Skin of body (tissue), 2 donors: ENCODE data around the gene ST3GAL4. TPM values are rescaled to one million over a fixed set of nuclear protein-coding genes. Genes with fewer than 3 reads are reported as not detected.
"Not testable (repeated sequence)": the region's sequence is repeated elsewhere in the genome, so short reads cannot be mapped to it uniquely, and the experiment has no call there.

Experiments
- DNase-seq: peaks from one replicate; lab custom pipeline; 2025; lab: John Stamatoyannopoulos, UW
- total RNA-seq: library from RNA; depleted of rRNA; stranded (reverse); fragments of >200 nt; gene quantifications from one replicate; pipeline ENCODE4 v1.2.3, GENCODE V29; 2014

Gene ST3GAL4
- total RNA-seq, 1 donor from 2014 or later = 34.3 TPM

DNA sequence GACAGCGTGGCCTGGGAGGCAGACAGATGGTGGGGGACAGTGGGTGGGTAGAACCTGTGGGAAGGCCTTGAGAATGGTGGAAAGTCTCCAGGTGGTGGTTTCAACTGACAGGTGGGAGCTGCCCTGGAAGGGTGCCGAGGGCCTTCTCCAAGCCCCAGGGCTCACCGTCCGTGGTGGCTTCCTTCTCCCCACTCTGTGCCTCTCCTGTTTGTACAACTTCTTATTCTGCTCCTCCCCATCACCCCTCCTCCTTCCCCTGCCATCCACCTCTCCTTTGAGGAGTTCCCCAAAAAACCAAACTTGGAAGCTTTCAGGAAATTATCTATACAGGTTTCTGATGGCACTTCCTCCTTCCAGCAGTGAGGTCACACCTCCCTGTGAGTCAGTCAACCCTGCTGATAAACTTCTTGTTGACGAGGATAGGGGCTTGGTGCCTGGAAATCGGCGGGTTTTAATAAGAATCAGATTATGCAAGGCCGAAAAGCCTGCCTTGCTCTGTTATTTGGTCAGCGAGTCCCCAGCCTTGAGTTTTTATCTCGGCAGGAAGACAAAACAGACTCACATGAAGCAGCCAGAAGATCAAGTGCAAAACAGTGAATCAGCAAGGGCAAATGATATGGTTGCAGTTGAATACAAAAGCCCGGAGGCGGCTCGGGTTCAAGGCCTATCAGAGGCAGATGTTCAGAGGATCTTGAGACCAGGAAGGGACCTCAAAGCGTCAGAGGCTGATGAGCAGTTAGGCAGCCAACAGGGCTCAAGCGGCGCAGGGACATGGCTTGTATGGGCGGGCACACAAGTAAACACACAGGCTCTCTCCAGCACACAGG lies 9.5 kb upstream of the ST3GAL4 start:
- peak; percentile 43 for DNase-seq

DNA sequence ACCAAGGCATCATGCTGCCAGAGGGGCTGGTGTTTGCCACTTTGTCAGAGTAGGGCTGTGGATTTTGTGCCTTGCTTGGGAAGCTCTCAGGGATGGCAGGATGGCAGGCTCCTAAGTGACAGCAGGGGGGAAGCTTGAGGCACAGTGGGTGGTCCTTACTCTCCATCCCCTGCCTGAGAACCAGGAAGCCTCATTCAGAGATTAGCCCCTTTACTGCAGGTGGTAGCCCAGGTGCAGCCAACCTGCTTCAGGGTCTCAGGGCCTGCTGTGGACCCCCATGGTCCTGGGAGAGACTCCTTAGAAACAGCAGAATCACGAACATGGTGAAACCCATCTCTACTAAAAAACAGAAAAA lies 8.9 kb upstream of the ST3GAL4 start:
- DNase-seq = no peak

DNA sequence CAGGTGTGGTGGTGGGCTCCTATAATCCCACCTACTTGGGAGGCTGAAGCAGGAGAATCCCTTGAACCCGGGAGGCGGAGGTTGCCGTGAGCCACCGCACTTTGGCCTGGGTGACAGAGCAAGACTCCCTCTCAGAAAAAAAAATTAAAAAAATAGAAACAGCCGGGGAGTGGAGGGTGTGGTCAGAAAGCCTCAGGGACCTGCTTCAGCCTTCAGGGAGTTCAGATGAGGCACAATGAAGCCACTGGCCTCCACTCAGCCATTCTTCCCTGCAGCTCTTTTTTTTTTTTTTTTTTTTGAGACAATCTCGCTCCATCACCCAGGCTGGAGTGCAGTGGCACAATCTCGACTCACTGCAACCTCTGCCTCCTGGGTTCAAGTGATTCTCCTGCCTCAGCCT lies 8.5 kb upstream of the ST3GAL4 start:
- DNase-seq = not testable (repeated sequence)

GRCh38 chr11:126347751-126348668 lies 7.5 kb upstream of the ST3GAL4 start:
- no peak for DNase-seq

DNA sequence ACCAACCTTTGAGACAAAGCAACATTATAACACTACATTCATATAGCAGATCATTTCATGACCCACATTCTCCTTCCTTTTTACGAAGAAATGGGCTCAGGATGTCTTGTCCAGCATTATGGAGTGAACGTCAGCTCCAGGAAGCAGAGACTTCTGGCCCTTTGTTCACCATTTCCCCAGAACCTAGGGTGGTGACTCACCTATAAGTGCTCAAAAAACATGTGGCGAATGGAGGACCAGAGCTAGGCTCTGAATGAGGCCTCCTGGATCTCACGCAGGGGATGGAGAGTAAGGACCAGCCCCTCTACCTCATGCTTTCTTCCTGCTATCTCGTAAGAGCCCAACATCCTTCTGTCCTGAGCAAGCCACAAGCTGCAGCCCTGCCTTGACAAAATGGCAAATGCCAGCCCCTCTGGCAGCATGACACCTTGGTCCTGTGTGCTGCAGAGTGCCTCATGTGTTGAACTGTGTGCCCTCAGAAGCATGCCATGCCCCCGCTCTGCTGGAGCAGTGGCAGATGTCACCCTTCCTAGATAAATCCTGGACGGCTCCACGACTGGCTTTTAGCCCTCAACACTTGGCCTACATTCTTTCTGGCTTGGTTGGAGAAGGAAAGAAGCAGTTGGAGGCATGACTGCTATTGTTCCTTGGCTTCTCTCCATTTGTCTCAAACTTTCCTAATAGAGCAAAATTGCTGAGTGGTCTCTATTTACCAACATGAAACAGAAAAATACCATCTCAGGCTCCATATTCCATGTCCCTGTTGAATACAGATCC lies 6.5 kb upstream of the ST3GAL4 start:
- peak; percentile 71 for DNase-seq

- no peak for DNase-seq
Measured at GRCh38 chr11:126350836-126351235, 4.7 kb upstream of the ST3GAL4 start.

- DNase-seq = no peak
Measured at GRCh38 chr11:126352163-126352562, 3.3 kb upstream of the ST3GAL4 start.

- DNase-seq = no peak
Measured at GRCh38 chr11:126352934-126353801, 2.3 kb upstream of the ST3GAL4 start.

DNA sequence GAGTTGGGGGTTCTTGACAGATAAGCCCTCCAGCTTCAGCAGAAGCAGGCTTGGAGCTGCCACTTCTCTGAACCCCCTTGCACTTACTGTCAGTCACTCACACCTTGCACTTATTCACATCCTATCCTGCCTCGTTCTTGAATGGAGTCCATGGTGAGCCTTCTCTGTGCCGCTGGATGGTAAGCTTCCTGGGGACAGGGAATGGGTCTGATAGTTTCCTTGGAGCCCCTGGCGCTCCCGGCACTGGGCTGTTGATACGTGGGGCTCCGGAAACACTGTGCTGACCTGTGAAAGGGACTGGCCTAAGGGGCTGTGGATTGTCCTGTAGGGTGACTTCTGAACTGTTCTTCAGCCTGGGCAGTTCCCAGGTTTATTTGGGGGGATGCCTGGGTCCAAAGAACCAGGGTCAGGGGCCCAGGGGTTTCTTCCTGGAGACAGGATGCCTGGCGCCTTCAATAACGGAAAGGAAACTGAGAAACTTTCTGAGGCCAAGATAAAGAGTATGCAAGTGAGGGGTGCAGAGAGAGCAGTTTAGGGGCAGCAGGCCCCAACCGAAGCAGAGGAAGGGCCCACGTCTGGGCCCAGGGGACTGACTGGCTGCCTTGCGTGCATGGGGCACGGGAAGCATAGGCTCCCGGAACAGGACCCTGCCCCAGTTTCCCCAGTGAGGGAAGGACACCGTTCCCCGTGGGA lies 709 bp upstream of the ST3GAL4 start:
- no peak for DNase-seq

GRCh38 chr11:126355926-126356897 lies 726 bp downstream of the ST3GAL4 start:
- peak; percentile 24 for DNase-seq

DNA sequence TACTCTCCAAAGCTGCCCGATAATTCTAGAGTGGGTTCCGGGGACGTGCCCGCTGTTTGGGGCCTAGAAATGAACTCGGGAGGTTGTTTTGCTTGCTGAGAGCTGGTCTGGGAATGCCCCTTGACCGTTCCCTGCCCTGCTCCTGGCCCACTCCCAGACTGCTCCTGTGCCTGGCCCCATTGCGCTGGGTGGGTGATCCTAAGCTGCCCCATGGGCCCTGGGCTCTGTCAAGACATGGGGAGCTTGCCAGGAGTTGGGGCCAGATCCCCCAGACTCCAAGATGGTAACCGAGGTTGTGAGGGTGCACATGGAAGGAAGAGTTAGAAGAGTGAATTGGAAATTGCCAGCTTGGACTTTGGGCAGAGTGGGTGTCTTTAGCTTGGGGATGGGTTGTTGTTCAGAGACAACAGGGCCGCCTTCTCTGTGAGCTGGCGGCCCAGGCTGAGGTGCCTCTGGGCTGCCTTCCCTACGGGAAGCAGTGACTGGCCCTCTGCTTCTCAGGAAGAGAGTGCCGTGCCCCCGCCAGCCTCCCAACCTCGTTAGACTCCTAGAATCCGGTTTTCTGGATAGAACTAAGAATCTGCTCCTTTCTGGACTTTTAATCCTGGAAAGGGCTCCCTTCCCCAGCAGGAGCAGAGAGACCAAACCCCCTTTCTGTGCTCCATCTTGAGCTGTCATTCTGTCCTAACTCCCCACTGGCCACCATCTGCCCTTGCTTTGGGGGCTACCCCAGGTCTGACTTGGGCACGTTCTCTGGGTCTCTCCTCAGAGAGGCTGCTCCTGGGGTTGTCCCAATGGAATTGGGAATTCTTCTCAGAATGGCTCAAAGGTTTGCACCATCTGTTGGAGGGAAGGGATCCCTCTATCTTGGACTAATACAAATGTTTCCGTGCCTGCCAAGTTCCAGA lies 1.8 kb downstream of the ST3GAL4 start:
- no peak for DNase-seq

DNA sequence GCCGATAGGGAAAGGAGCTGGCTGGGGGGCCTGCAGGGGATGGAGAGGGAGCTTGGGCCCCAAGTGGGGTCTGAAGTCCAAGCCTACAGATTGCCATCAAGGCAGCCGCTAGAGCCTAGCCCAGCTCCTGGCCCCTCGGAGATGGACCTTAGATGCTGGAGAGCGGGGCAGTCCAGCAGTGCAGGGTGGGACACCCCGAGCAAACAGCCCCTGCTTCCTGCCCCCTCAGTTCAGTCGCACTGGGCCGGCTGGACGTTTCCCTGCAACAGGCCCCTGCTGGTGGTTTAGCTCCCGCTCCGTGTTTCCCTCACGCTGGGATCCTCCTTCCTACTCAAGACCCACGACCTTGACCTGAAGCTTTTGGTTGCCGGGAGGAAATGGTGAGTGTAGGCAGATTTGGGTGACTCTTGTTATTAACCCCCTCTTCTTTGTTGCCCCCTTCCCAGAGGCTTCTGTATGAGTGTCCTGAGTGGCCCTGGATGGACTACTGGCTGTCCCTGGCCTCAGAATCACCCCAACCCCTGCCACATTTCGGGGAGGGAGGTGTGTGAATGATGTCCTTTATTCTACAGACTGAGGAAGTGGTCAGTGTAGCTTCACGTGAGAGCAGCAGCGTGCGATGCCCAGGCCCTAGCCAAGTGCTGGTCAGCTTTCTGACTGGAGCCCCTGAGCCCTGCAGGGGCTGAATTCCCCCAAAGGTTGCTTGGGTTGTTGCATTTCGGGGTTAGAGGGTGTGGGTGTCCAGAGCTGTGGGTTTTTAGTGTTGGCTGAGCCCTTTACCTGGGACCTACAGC lies 2.7 kb downstream of the ST3GAL4 start:
- DNase-seq = no peak

GRCh38 chr11:126358763-126359160 lies 3.3 kb downstream of the ST3GAL4 start:
- no peak for DNase-seq

GRCh38 chr11:126359431-126360048 lies 4.1 kb downstream of the ST3GAL4 start:
- peak; percentile 77 for DNase-seq

- no peak for DNase-seq
Measured at GRCh38 chr11:126360049-126360446, 4.6 kb downstream of the ST3GAL4 start.

DNA sequence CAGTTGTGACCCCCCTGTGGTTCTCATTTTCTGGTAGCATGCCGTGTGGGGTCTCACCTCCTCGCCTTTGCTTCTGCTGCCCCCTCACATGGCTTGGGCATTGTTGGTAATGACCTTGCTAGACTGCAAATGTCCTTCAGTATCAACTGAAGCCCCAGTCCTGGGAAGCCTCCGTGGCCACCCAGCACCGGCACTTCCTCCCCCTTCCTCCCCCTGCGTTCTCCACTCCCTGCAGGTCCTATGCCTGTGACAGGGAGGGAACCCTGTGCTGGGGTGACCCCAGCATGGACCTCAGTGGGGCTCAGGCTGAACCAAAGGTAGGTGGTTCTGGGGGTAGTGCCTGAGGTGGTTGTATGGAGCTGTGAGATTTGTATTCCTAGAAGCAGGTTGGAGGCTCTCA lies 5.9 kb downstream of the ST3GAL4 start:
- DNase-seq = no peak
